Liver (tissue), 9 donors: Measurements from ENCODE around the gene ABHD3. TPM values are rescaled to one million over a fixed set of nuclear protein-coding genes. Genes with fewer than 3 reads are reported as not detected.
A peak's percentile ranks its signal among the peaks of the same experiment; 100 is the strongest.

Experiments
- DNase-seq: peaks from one replicate; pipeline ENCODE4 v3.0.0-alpha.2; 2017; ENCODE audit warnings: low spot score
- H3K27ac ChIP-seq, 2 donors: one replicate each; pipeline ENCODE4 v1.7.0; 2013; ENCODE audit warnings: inconsistent platforms in 2 of 2, low read length in 2 of 2, control low read depth in 1 of 2, low read depth in 1 of 2, mild to moderate bottlenecking in 1 of 2
- H3K27me3 ChIP-seq, 4 donors: one replicate each; pipeline versions ENCODE4 v1.6.1 to v1.7.0; 2013; ENCODE audit warnings: low read length in 3 of 4, inconsistent platforms in 1 of 4, mild to moderate bottlenecking in 1 of 4, moderate library complexity in 1 of 4; ENCODE audit not compliant: control insufficient read depth in 4 of 4, insufficient read depth in 4 of 4
- H3K36me3 ChIP-seq, 4 donors: one replicate each; pipeline versions ENCODE4 v1.6.1 to v1.7.0; 2013; ENCODE audit warnings: low read length in 3 of 4, mild to moderate bottlenecking in 3 of 4, low read depth in 1 of 4, moderate library complexity in 1 of 4; ENCODE audit not compliant: control insufficient read depth in 4 of 4, insufficient read depth in 3 of 4
- H3K4me1 ChIP-seq, 4 donors: one replicate each; pipeline versions ENCODE4 v1.6.1 to v1.7.0; 2013; ENCODE audit warnings: low read length in 3 of 4, mild to moderate bottlenecking in 3 of 4, moderate library complexity in 1 of 4; ENCODE audit not compliant: control insufficient read depth in 4 of 4, insufficient read depth in 4 of 4
- H3K4me3 ChIP-seq, 3 donors: one replicate each; pipeline versions ENCODE4 v1.6.1 to v1.7.0; 2013; ENCODE audit warnings: low read length in 3 of 3, control low read depth in 1 of 3, low read depth in 1 of 3, mild to moderate bottlenecking in 1 of 3
- H3K9ac ChIP-seq, 2 donors: one replicate each; pipeline ENCODE4 v1.7.0; 2013; ENCODE audit warnings: low read length in 2 of 2, mild to moderate bottlenecking in 2 of 2, moderate library complexity in 2 of 2, control low read depth in 1 of 2, low read depth in 1 of 2
- H3K9me3 ChIP-seq, 4 donors: one replicate each; pipeline versions ENCODE4 v1.6.1 to v1.7.0; 2013; ENCODE audit warnings: low read length in 3 of 4; ENCODE audit not compliant: control insufficient read depth in 4 of 4
- CTCF ChIP-seq: fragments of 150-350 bp; IDR thresholded peaks from 2 replicates; pipeline ENCODE4 v1.5.1; 2017; ENCODE audit warnings: improper control_type of control experiment, low read depth, low read length; ENCODE audit not compliant: missing input control
- EGR1 ChIP-seq, 2 donors: IDR thresholded peaks; 2 replicates each; pipeline ENCODE4 v1.6.1; 2016 to 2018; ENCODE audit warnings: antibody characterized with exemption in 2 of 2, low read depth in 2 of 2
- FOXA1 ChIP-seq: IDR thresholded peaks from 2 replicates; pipeline ENCODE4 v1.6.1; 2016; ENCODE audit warnings: antibody characterized with exemption
- FOXA2 ChIP-seq: IDR thresholded peaks from 2 replicates; pipeline ENCODE4 v1.6.1; 2016; ENCODE audit warnings: antibody characterized with exemption
- GABPA ChIP-seq, 2 donors: IDR thresholded peaks in 1 of 2; conservative IDR thresholded peaks in 1 of 2; 2 replicates each; pipeline ENCODE4 v1.6.1; 2016; ENCODE audit warnings: antibody characterized with exemption in 2 of 2, mild to moderate bottlenecking in 1 of 2, moderate library complexity in 1 of 2
- HNF4A ChIP-seq, 2 donors: conservative IDR thresholded peaks; 2 replicates each; pipeline ENCODE4 v1.6.1; 2016; ENCODE audit warnings: antibody characterized with exemption in 2 of 2, mild to moderate bottlenecking in 2 of 2
- HNF4G ChIP-seq: IDR thresholded peaks from 2 replicates; pipeline ENCODE4 v1.6.1; 2016; ENCODE audit warnings: antibody characterized with exemption
- JUND ChIP-seq, 2 donors: IDR thresholded peaks; 2 replicates each; pipeline ENCODE4 v1.6.1; 2016; ENCODE audit warnings: antibody characterized with exemption in 2 of 2
- NR2F2 ChIP-seq: IDR thresholded peaks from 2 replicates; pipeline ENCODE4 v1.6.1; 2016; ENCODE audit warnings: antibody characterized with exemption
- RAD21 ChIP-seq, 2 donors: IDR thresholded peaks; 2 replicates each; pipeline ENCODE4 v1.6.1; 2016; ENCODE audit warnings: antibody characterized with exemption in 2 of 2, mild to moderate bottlenecking in 2 of 2
- RXRA ChIP-seq, 2 donors: IDR thresholded peaks; 2 replicates each; pipeline ENCODE4 v1.6.1; 2017 to 2018; ENCODE audit warnings: antibody characterized with exemption in 2 of 2, mild to moderate bottlenecking in 1 of 2
- SP1 ChIP-seq: IDR thresholded peaks from 2 replicates; pipeline ENCODE4 v1.6.1; 2018; ENCODE audit warnings: antibody characterized with exemption, mild to moderate bottlenecking
- TAF1 ChIP-seq: conservative IDR thresholded peaks from 2 replicates; pipeline ENCODE4 v1.6.1; 2016; ENCODE audit warnings: antibody characterized with exemption, mild to moderate bottlenecking
- YY1 ChIP-seq: IDR thresholded peaks from 2 replicates; pipeline ENCODE4 v1.6.1; 2016; ENCODE audit warnings: antibody characterized with exemption, mild to moderate bottlenecking
- ZBTB33 ChIP-seq: IDR thresholded peaks from 2 replicates; pipeline ENCODE4 v1.6.1; 2016; ENCODE audit warnings: antibody characterized with exemption
- WGBS: extraction: QIAGEN DNeasy Blood & Tissue Kit; methylation state at CpG from one replicate; pipeline ENCODE4 v1.1.7; 2013; 5-methylcytosine and 5-hydroxymethylcytosine counted together
- polyA plus RNA-seq, 2 donors: library from polyadenylated mRNA; stranded (reverse) in 1 of 2; unstranded in 1 of 2; fragments of 200-250 nt in 1 of 2; fragments of >200 nt in 1 of 2; fragmentation: Nextera tagmentation in 1 of 2; extraction: Ambion mirVana in 1 of 2; gene quantifications; one replicate each; pipeline versions ENCODE4 v1.2.1 to v1.2.3, GENCODE V29; 2013 to 2015
- total RNA-seq, 2 donors: library from RNA; depleted of rRNA; stranded (reverse); fragments of >200 nt; gene quantifications; one replicate each; pipeline ENCODE4 v1.2.3, GENCODE V29; 2014
- TF ChIP-seq, protein P1 (sequence below): IDR thresholded peaks from 2 replicates; pipeline ENCODE4 v1.6.1; 2016; ENCODE audit warnings: antibody characterized with exemption
- TF ChIP-seq, protein P2 (sequence below): IDR thresholded peaks from 2 replicates; pipeline ENCODE4 v1.6.1; 2016; ENCODE audit warnings: antibody characterized with exemption, mild to moderate bottlenecking
- TF ChIP-seq, protein P3 (sequence below): IDR thresholded peaks from 2 replicates; pipeline ENCODE4 v1.6.1; 2016; ENCODE audit warnings: antibody characterized with exemption
- donor health status: healthy.
- donor health status: healthy.
- donor health status: healthy.
- donor health status: healthy.
- donor health status: healthy.

Gene ABHD3
- total and polyA plus RNA-seq, 4 donors, result 20.0 to 48.9 (median 33.2) TPM

DNA sequence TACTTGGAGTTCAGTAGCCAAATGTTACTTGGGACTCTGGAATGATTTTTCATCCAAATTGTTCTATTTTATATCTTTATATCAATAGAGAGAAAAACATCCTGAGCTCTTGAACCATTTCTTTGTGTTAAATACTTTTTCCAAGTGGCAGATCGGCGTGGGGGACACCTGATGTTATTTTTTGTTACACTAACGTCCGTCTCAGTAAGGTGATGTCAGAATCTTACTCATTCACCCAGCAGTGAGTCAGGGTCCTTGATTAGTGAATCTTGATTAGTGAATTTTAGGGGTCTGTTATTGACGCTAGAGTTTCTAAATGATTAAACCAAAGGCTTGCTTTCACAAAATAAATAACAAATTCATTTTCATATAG lies 37.7 kb upstream of the ABHD3 start:
- Histone ChIP-seq H3K27ac (no peak overlapping the region), H3K27me3 (no peaks in the 10 kb centered on the region), H3K9me3 (no peaks in the 10 kb centered on the region), H3K4me3 (peak overlapping the region in 1 of 3 donors; percentile 94), H3K9ac (no peak overlapping the region), H3K36me3 (no peaks in the 10 kb centered on the region), H3K4me1 (peaks cover 2 to 13% (median 11%) of the 10 kb centered on the region in 4 donors)
- TF ChIP-seq, protein P1, sequence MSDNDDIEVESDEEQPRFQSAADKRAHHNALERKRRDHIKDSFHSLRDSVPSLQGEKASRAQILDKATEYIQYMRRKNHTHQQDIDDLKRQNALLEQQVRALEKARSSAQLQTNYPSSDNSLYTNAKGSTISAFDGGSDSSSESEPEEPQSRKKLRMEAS, result no peak
- TF ChIP-seq, protein P2, sequence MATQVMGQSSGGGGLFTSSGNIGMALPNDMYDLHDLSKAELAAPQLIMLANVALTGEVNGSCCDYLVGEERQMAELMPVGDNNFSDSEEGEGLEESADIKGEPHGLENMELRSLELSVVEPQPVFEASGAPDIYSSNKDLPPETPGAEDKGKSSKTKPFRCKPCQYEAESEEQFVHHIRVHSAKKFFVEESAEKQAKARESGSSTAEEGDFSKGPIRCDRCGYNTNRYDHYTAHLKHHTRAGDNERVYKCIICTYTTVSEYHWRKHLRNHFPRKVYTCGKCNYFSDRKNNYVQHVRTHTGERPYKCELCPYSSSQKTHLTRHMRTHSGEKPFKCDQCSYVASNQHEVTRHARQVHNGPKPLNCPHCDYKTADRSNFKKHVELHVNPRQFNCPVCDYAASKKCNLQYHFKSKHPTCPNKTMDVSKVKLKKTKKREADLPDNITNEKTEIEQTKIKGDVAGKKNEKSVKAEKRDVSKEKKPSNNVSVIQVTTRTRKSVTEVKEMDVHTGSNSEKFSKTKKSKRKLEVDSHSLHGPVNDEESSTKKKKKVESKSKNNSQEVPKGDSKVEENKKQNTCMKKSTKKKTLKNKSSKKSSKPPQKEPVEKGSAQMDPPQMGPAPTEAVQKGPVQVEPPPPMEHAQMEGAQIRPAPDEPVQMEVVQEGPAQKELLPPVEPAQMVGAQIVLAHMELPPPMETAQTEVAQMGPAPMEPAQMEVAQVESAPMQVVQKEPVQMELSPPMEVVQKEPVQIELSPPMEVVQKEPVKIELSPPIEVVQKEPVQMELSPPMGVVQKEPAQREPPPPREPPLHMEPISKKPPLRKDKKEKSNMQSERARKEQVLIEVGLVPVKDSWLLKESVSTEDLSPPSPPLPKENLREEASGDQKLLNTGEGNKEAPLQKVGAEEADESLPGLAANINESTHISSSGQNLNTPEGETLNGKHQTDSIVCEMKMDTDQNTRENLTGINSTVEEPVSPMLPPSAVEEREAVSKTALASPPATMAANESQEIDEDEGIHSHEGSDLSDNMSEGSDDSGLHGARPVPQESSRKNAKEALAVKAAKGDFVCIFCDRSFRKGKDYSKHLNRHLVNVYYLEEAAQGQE, result no peak
- WGBS, result 82% methylated on average over 5 of the region's 5 CpGs
- DNase-seq, result no peak

GRCh38 chr18:21741562-21742314 lies 37.2 kb upstream of the ABHD3 start:
- H3K4me3 ChIP-seq, result peak overlapping the region; percentile 72 to 94 (median 78)
- H3K4me1 ChIP-seq, result peaks cover 2 to 13% (median 11%) of the 10 kb centered on the region in 4 donors
- no peaks in the 10 kb centered on the region for H3K9me3 ChIP-seq
- no peaks in the 10 kb centered on the region for H3K36me3 ChIP-seq
- TF ChIP-seq FOXA1 (no peak), SP1 (no peak), HNF4A (conservative IDR thresholded peaks at IDR 0.05) (no peak), ZBTB33 (no peak), GABPA (IDR thresholded peaks at IDR 0.05 in 1 of 2, conservative IDR thresholded peaks at IDR 0.05 in 1 of 2) (no peak), TAF1 (no peak), RAD21 (IDR thresholded peaks at IDR 0.05) (no peak), CTCF (no peak), JUND (IDR thresholded peaks at IDR 0.05) (no peak), FOXA2 (no peak), YY1 (no peak), EGR1 (IDR thresholded peaks at IDR 0.05; ENCODE audit: low read depth in 2 of 2) (no peak), HNF4G (no peak), NR2F2 (no peak), RXRA (IDR thresholded peaks at IDR 0.05) (no peak)
- TF ChIP-seq, protein P3, sequence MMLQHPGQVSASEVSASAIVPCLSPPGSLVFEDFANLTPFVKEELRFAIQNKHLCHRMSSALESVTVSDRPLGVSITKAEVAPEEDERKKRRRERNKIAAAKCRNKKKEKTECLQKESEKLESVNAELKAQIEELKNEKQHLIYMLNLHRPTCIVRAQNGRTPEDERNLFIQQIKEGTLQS, result no peak
- TF ChIP-seq, protein P1, result no peak
- TF ChIP-seq, protein P2, result no peak
- peak overlapping the region; percentile 53 to 54 for H3K9ac ChIP-seq
- no peaks in the 10 kb centered on the region for H3K27me3 ChIP-seq
- peak overlapping the region; percentile 87 to 98 for H3K27ac ChIP-seq
- peak; percentile 41 for DNase-seq
- WGBS, result 2% methylated on average over 49 of the region's 49 CpGs
